ENCODE measurements around the gene CAB39L. TPM values are rescaled to one million over a fixed set of nuclear protein-coding genes. Genes with fewer than 3 reads are reported as not detected.

CAB39L gene
- total RNA-seq, 2 experiments from 2014 or later: 9.6 to 28.6 TPM

GRCh38 chr13:49279885-49280284 is 164.0 kb downstream of the CAB39L start:
- Histone ChIP-seq H3K79me2 (ENCODE audit: insufficient read depth, low read depth, low read length) (no peaks in the 10 kb centered on the region), H3K4me1 (ENCODE audit: insufficient read depth, low read length, poor library complexity, severe bottlenecking) (no peaks in the 10 kb centered on the region), H4K20me1 (ENCODE audit: insufficient read depth, low read length) (no peaks in the 10 kb centered on the region), H3K4me3 (ENCODE audit: low read depth, low read length, poor library complexity, severe bottlenecking) (no peak overlapping the region), H3K36me3 (ENCODE audit: insufficient read depth, low read length) (no peaks in the 10 kb centered on the region), H3K4me2 (ENCODE audit: low read length) (no peak overlapping the region), H3K27ac (ENCODE audit: low read depth, low read length, poor library complexity, severe bottlenecking) (no peak overlapping the region), H3K9me2 (ENCODE audit: insufficient read depth, low read length) (no peaks in the 10 kb centered on the region), H2AFZ (ENCODE audit: low read length) (no peak overlapping the region), H3K9me3 (ENCODE audit: low read length) (no peaks in the 10 kb centered on the region)
- ChIA-PET POLR2A (interaction anchor here (0.7 to 1.2 kb wide), 3 partner anchors 16 to 32 kb away, joined by 3 to 4 read pairs (median 3); partner anchors contain the start of gene CDADC1), CTCF (ENCODE audit: unreplicated experiment) (no interaction called here)
- intact Hi-C loops (cut with micrococcal nuclease; ENCODE audit: unreplicated experiment): loop anchor here (2.0 to 10.0 kb wide), 2 partner anchors 39 to 185 kb away; no protein-coding TSS in a partner anchor
- no peak for TF ChIP-seq EZH2phosphoT487 (IDR thresholded peaks at IDR 0.05; ENCODE audit: borderline replicate concordance, low read depth, low read length)
- TF ChIP-seq CTCF (conservative IDR thresholded peaks at IDR 0.05; ENCODE audit: low read length): no peak
- BruUV-seq (replicated peaks): no TSS peak
- DNase-seq (ENCODE audit: low spot score): no peak

- H3K4me3 ChIP-seq (ENCODE audit: low read depth, low read length, poor library complexity, severe bottlenecking): no peak overlapping the region
- no peaks in the 10 kb centered on the region for H3K4me1 ChIP-seq (ENCODE audit: insufficient read depth, low read length, poor library complexity, severe bottlenecking)
- no peak for TF ChIP-seq CTCF (conservative IDR thresholded peaks at IDR 0.05; ENCODE audit: low read length)
- TF ChIP-seq EZH2phosphoT487 (IDR thresholded peaks at IDR 0.05; ENCODE audit: borderline replicate concordance, low read depth, low read length): no peak
- no peaks in the 10 kb centered on the region for H3K9me2 ChIP-seq (ENCODE audit: insufficient read depth, low read length)
- ChIA-PET POLR2A (interaction anchor here (0.7 to 1.1 kb wide), 2 partner anchors 22 to 370 kb away, joined by 3 read pairs; no protein-coding TSS in a partner anchor), CTCF (ENCODE audit: unreplicated experiment) (no interaction called here)
- H3K79me2 ChIP-seq (ENCODE audit: insufficient read depth, low read depth, low read length): no peaks in the 10 kb centered on the region
- H3K4me2 ChIP-seq (ENCODE audit: low read length): no peak overlapping the region
- intact Hi-C loops (cut with micrococcal nuclease; ENCODE audit: unreplicated experiment): loop anchor here (10.0 kb wide), 1 partner anchor 184 kb away; no protein-coding TSS in a partner anchor
- H4K20me1 ChIP-seq (ENCODE audit: insufficient read depth, low read length): no peaks in the 10 kb centered on the region
- no peaks in the 10 kb centered on the region for H3K9me3 ChIP-seq (ENCODE audit: low read length)
- no peak overlapping the region for H2AFZ ChIP-seq (ENCODE audit: low read length)
- DNase-seq (ENCODE audit: low spot score): no peak
- H3K27ac ChIP-seq (ENCODE audit: low read depth, low read length, poor library complexity, severe bottlenecking): no peak overlapping the region
- no TSS peak for BruUV-seq (replicated peaks)
- H3K36me3 ChIP-seq (ENCODE audit: insufficient read depth, low read length): no peaks in the 10 kb centered on the region
Observed at GRCh38 chr13:49279112-49279511, 164.8 kb downstream of the CAB39L start.

GRCh38 chr13:49278211-49278610 is 165.7 kb downstream of the CAB39L start:
- ChIA-PET POLR2A (interaction anchor here (0.7 kb wide), 1 partner anchor 240 kb away, joined by 3 read pairs; no protein-coding TSS in a partner anchor), CTCF (ENCODE audit: unreplicated experiment) (no interaction called here)
- no peaks in the 10 kb centered on the region for H4K20me1 ChIP-seq (ENCODE audit: insufficient read depth, low read length)
- H3K36me3 ChIP-seq (ENCODE audit: insufficient read depth, low read length): no peaks in the 10 kb centered on the region
- H2AFZ ChIP-seq (ENCODE audit: low read length): no peak overlapping the region
- H3K27ac ChIP-seq (ENCODE audit: low read depth, low read length, poor library complexity, severe bottlenecking): no peak overlapping the region
- no TSS peak for BruUV-seq (replicated peaks)
- no peaks in the 10 kb centered on the region for H3K9me2 ChIP-seq (ENCODE audit: insufficient read depth, low read length)
- no peaks in the 10 kb centered on the region for H3K79me2 ChIP-seq (ENCODE audit: insufficient read depth, low read depth, low read length)
- TF ChIP-seq CTCF (conservative IDR thresholded peaks at IDR 0.05; ENCODE audit: low read length) (no peak), EZH2phosphoT487 (IDR thresholded peaks at IDR 0.05; ENCODE audit: borderline replicate concordance, low read depth, low read length) (no peak)
- no peak for DNase-seq (ENCODE audit: low spot score)
- H3K4me3 ChIP-seq (ENCODE audit: low read depth, low read length, poor library complexity, severe bottlenecking): no peak overlapping the region
- intact Hi-C loops (cut with micrococcal nuclease; ENCODE audit: unreplicated experiment): loop anchor here (10.0 kb wide), 1 partner anchor 183 kb away; no protein-coding TSS in a partner anchor
- no peaks in the 10 kb centered on the region for H3K4me1 ChIP-seq (ENCODE audit: insufficient read depth, low read length, poor library complexity, severe bottlenecking)
- no peak overlapping the region for H3K4me2 ChIP-seq (ENCODE audit: low read length)
- no peaks in the 10 kb centered on the region for H3K9me3 ChIP-seq (ENCODE audit: low read length)
